Gastroesophageal sphincter (tissue), 4 donors: ENCODE measurements around the gene ZNF829. TPM values are rescaled to one million over a fixed set of nuclear protein-coding genes. Genes with fewer than 3 reads are reported as not detected.

Experiments used
- ATAC-seq: fragments of 150-250 bp; one replicate; pipeline ENCODE4 v1.9.1; 2016; ENCODE audit warnings: mild to moderate bottlenecking, moderate library complexity
- H3K27ac ChIP-seq, 4 donors: fragments of 200-600 bp; sonication (generic) in 3 of 4; 1 replicate in 3 of 4; 2 replicates in 1 of 4; pipeline ENCODE4 v1.5.1; 2016 to 2019
- H3K27me3 ChIP-seq: fragments of 200-600 bp; sonication (generic); one replicate; pipeline ENCODE4 v1.5.1; 2019
- H3K36me3 ChIP-seq, 2 donors: fragments of 200-600 bp; sonication (generic); one replicate each; pipeline ENCODE4 v1.5.1; 2019; ENCODE audit warnings: control low read depth in 1 of 2
- H3K4me1 ChIP-seq, 3 donors: fragments of 200-600 bp; sonication (generic); 1 replicate in 2 of 3; 2 replicates in 1 of 3; pipeline ENCODE4 v1.5.1; 2016 to 2019; ENCODE audit warnings: control low read depth in 2 of 3
- H3K4me3 ChIP-seq, 2 donors: fragments of 200-600 bp; sonication (generic); one replicate each; pipeline ENCODE4 v1.5.1; 2019; ENCODE audit warnings: mild to moderate bottlenecking in 1 of 2, moderate library complexity in 1 of 2
- H3K9me3 ChIP-seq, 3 donors: fragments of 200-600 bp; sonication (generic); one replicate each; pipeline ENCODE4 v1.5.1; 2017 to 2019; ENCODE audit warnings: control low read depth in 2 of 3
- CTCF ChIP-seq, 4 experiments: fragments of 200-600 bp in 2 of 4; fragments of 450-650 bp in 2 of 4; sonication (generic) in 1 of 4; IDR thresholded peaks; one replicate each; pipeline ENCODE4 v1.5.1; 2017 to 2019; ENCODE audit warnings: antibody characterized with exemption in 4 of 4, mild to moderate bottlenecking in 2 of 4, moderate library complexity in 2 of 4
- EP300 ChIP-seq: sonication (generic); formaldehyde crosslinking; IDR thresholded peaks from one replicate; pipeline ENCODE4 v1.6.1; 2017; ENCODE audit warnings: antibody characterized with exemption, mild to moderate bottlenecking
- POLR2A ChIP-seq, 2 donors: fragments of 450-650 bp; IDR thresholded peaks; one replicate each; pipeline ENCODE4 v1.6.1; 2017; ENCODE audit warnings: antibody characterized with exemption in 2 of 2, mild to moderate bottlenecking in 2 of 2, moderate library complexity in 1 of 2
- POLR2AphosphoS5 ChIP-seq: sonication (generic); formaldehyde crosslinking; IDR thresholded peaks from one replicate; pipeline ENCODE4 v1.6.1; 2017; ENCODE audit warnings: antibody characterized with exemption
- WGBS, 2 donors: methylation state at CpG; one replicate each; pipeline ENCODE4 v1.1.5; 2018; ENCODE audit warnings: low coverage in 1 of 2; 5-methylcytosine and 5-hydroxymethylcytosine counted together
- total RNA-seq, 4 donors: library from RNA; depleted of rRNA; stranded (reverse); fragments of >200 nt; gene quantifications; one replicate each; pipeline ENCODE4 v1.1.0, GENCODE V29; 2016

The ZNF829 gene
- total RNA-seq, 4 donors from 2014 or later = 2.3 to 6.9 (median 4.1) TPM

- TF ChIP-seq EP300 (no peak), POLR2AphosphoS5 (no peak), POLR2A (IDR thresholded peaks at IDR 0.05) (no peak), CTCF (IDR thresholded peaks at IDR 0.05) (no peak)
- Histone ChIP-seq H3K36me3 (peaks cover 17 to 100% of the 10 kb centered on the region in 2 donors), H3K27ac (no peak overlapping the region), H3K27me3 (no peaks in the 10 kb centered on the region), H3K4me3 (no peak overlapping the region), H3K4me1 (no peaks in the 10 kb centered on the region), H3K9me3 (peaks cover 6 to 100% (median 20%) of the 10 kb centered on the region in 3 donors)
- WGBS, 2 donors = 60 to 97% methylated on average over 2 to 4 of the region's 4 CpGs
- ATAC-seq = no peak
Measured at GRCh38 chr19:36898422-36898821, 17.7 kb downstream of the ZNF829 start.

GRCh38 chr19:36894849-36895383 lies 21.2 kb downstream of the ZNF829 start:
- ATAC-seq = no peak
- Histone ChIP-seq H3K9me3 (peaks cover 19 to 100% (median 38%) of the 10 kb centered on the region in 3 donors), H3K4me3 (no peak overlapping the region), H3K27me3 (no peaks in the 10 kb centered on the region), H3K4me1 (no peaks in the 10 kb centered on the region), H3K36me3 (peaks cover 43 to 100% of the 10 kb centered on the region in 2 donors), H3K27ac (no peak overlapping the region)
- TF ChIP-seq CTCF (IDR thresholded peaks at IDR 0.05) (no peak), EP300 (no peak), POLR2A (IDR thresholded peaks at IDR 0.05) (no peak), POLR2AphosphoS5 (no peak)
- 90 to 94% methylated on average over 2 of the region's 2 CpGs for WGBS, 2 donors

GRCh38 chr19:36891768-36892357 lies 24.2 kb downstream of the ZNF829 start:
- no peaks in the 10 kb centered on the region for H3K4me1 ChIP-seq
- peaks cover 43 to 94% of the 10 kb centered on the region in 2 donors for H3K36me3 ChIP-seq
- H3K27me3 ChIP-seq = no peaks in the 10 kb centered on the region
- H3K27ac ChIP-seq = no peak overlapping the region
- no peak overlapping the region for H3K4me3 ChIP-seq
- ATAC-seq = no peak
- TF ChIP-seq POLR2AphosphoS5 (no peak), CTCF (IDR thresholded peaks at IDR 0.05) (no peak), EP300 (no peak), POLR2A (IDR thresholded peaks at IDR 0.05) (no peak)
- peaks cover 25 to 100% (median 54%) of the 10 kb centered on the region in 3 donors for H3K9me3 ChIP-seq
- 93 to 96% methylated on average over 3 of the region's 3 CpGs for WGBS, 2 donors

GRCh38 chr19:36876993-36877938 lies 38.8 kb downstream of the ZNF829 start:
- no peak for ATAC-seq
- H3K9me3 ChIP-seq = peaks cover 4 to 100% (median 18%) of the 10 kb centered on the region in 3 donors
- H3K4me1 ChIP-seq = no peaks in the 10 kb centered on the region
- 90 to 97% methylated on average over 6 to 10 of the region's 10 CpGs for WGBS, 2 donors
- no peak overlapping the region for H3K4me3 ChIP-seq
- no peaks in the 10 kb centered on the region for H3K27me3 ChIP-seq
- H3K36me3 ChIP-seq = peaks cover 21 to 84% of the 10 kb centered on the region in 2 donors
- H3K27ac ChIP-seq = no peak overlapping the region
- TF ChIP-seq POLR2AphosphoS5 = no peak
- TF ChIP-seq CTCF (IDR thresholded peaks at IDR 0.05) = no peak
- no peak for TF ChIP-seq EP300
- TF ChIP-seq POLR2A (IDR thresholded peaks at IDR 0.05) = no peak
